Tibial nerve (tissue), 4 donors: ENCODE measurements around the gene LBHD2. TPM values are rescaled to one million over a fixed set of nuclear protein-coding genes. Genes with fewer than 3 reads are reported as not detected.

Source experiments
- DNase-seq, 2 donors: peaks; one replicate each; pipeline ENCODE4 v3.0.0-alpha.2; 2019; ENCODE audit warnings: low spot score in 2 of 2
- H3K27ac ChIP-seq, 4 donors: fragments of 200-600 bp; sonication (generic) in 3 of 4; one replicate each; pipeline ENCODE4 v1.5.1; 2017 to 2019; ENCODE audit warnings: mild to moderate bottlenecking in 1 of 4
- H3K27me3 ChIP-seq, 2 donors: fragments of 200-600 bp; sonication (generic) in 1 of 2; one replicate each; pipeline versions ENCODE4 v1.5.1 to v1.6.0; 2017 to 2019
- H3K36me3 ChIP-seq, 3 donors: fragments of 200-600 bp; sonication (generic); one replicate each; pipeline ENCODE4 v1.5.1; 2018 to 2019
- H3K4me1 ChIP-seq, 4 donors: fragments of 200-600 bp; sonication (generic) in 3 of 4; one replicate each; pipeline ENCODE4 v1.5.1; 2017 to 2019
- H3K4me3 ChIP-seq, 4 donors: fragments of 200-600 bp; sonication (generic) in 3 of 4; one replicate each; pipeline ENCODE4 v1.5.1; 2017 to 2019; ENCODE audit warnings: mild to moderate bottlenecking in 1 of 4, moderate library complexity in 1 of 4
- H3K9me3 ChIP-seq, 4 donors: fragments of 200-600 bp; sonication (generic) in 3 of 4; one replicate each; pipeline ENCODE4 v1.5.1; 2017 to 2019
- CTCF ChIP-seq, 5 experiments: fragments of 200-600 bp in 3 of 5; fragments of 450-650 bp in 2 of 5; sonication (generic) in 3 of 5; IDR thresholded peaks; one replicate each; pipeline ENCODE4 v1.5.1; 2016 to 2019; ENCODE audit warnings: antibody characterized with exemption in 5 of 5, mild to moderate bottlenecking in 3 of 5, moderate library complexity in 2 of 5
- EP300 ChIP-seq, 2 donors: sonication (generic); formaldehyde crosslinking; IDR thresholded peaks; one replicate each; pipeline ENCODE4 v1.6.1; 2017; ENCODE audit warnings: antibody characterized with exemption in 2 of 2, mild to moderate bottlenecking in 1 of 2
- POLR2A ChIP-seq, 2 donors: fragments of 450-650 bp; IDR thresholded peaks; one replicate each; pipeline ENCODE4 v1.6.1; 2017; ENCODE audit warnings: antibody characterized with exemption in 2 of 2, mild to moderate bottlenecking in 2 of 2, moderate library complexity in 2 of 2
- WGBS, 2 donors: methylation state at CpG; one replicate each; pipeline ENCODE4 v1.1.5; 2018; 5-methylcytosine and 5-hydroxymethylcytosine counted together
- total RNA-seq, 4 donors: library from RNA; depleted of rRNA; stranded (reverse); fragments of >200 nt; gene quantifications; one replicate each; pipeline ENCODE4 v1.1.0, GENCODE V29; 2016

Gene LBHD2
- total RNA-seq, 4 donors from 2014 or later, result not detected

- no peak for DNase-seq
- Histone ChIP-seq H3K27ac (peak overlapping the region in 3 of 4 donors; percentile 42 to 77 (median 75)), H3K4me1 (peaks cover 0 to 47% (median 6%) of the 10 kb centered on the region in 4 donors), H3K9me3 (no peaks in the 10 kb centered on the region), H3K27me3 (no peaks in the 10 kb centered on the region), H3K36me3 (no peaks in the 10 kb centered on the region), H3K4me3 (no peak overlapping the region)
- TF ChIP-seq EP300 (IDR thresholded peaks at IDR 0.05) (no peak), CTCF (IDR thresholded peaks at IDR 0.05) (no peak), POLR2A (IDR thresholded peaks at IDR 0.05) (no peak)
- WGBS, 2 donors, result 66 to 71% methylated on average over 21 to 22 of the region's 22 CpGs
Measured at GRCh38 chr14:103068351-103069073, 15.5 kb upstream of the LBHD2 start.

GRCh38 chr14:103070263-103070885, 13.6 kb upstream of the LBHD2 start:
- no peaks in the 10 kb centered on the region for H3K36me3 ChIP-seq
- H3K27ac ChIP-seq, result no peak overlapping the region
- H3K9me3 ChIP-seq, result no peaks in the 10 kb centered on the region
- WGBS, 2 donors, result 78 to 83% methylated on average over 5 to 7 of the region's 8 CpGs
- DNase-seq, result no peak
- H3K4me3 ChIP-seq, result no peak overlapping the region
- TF ChIP-seq POLR2A (IDR thresholded peaks at IDR 0.05), result no peak
- no peak for TF ChIP-seq EP300 (IDR thresholded peaks at IDR 0.05)
- TF ChIP-seq CTCF (IDR thresholded peaks at IDR 0.05), result no peak
- peaks cover 0 to 66% (median 15%) of the 10 kb centered on the region in 4 donors for H3K4me1 ChIP-seq
- no peaks in the 10 kb centered on the region for H3K27me3 ChIP-seq

- no peaks in the 10 kb centered on the region for H3K36me3 ChIP-seq
- H3K9me3 ChIP-seq, result no peaks in the 10 kb centered on the region
- no peak overlapping the region for H3K4me3 ChIP-seq
- H3K27ac ChIP-seq, result peak overlapping the region in 1 of 4 donors; percentile 54
- peaks cover 0 to 71% (median 22%) of the 10 kb centered on the region in 4 donors for H3K4me1 ChIP-seq
- no peak for DNase-seq
- TF ChIP-seq EP300 (IDR thresholded peaks at IDR 0.05) (no peak), POLR2A (IDR thresholded peaks at IDR 0.05) (no peak), CTCF (IDR thresholded peaks at IDR 0.05) (no peak)
- 73 to 74% methylated on average over 13 to 14 of the region's 21 CpGs for WGBS, 2 donors
- no peaks in the 10 kb centered on the region for H3K27me3 ChIP-seq
Measured at GRCh38 chr14:103070971-103071542, 13.0 kb upstream of the LBHD2 start.

- Histone ChIP-seq H3K4me1 (peaks cover 0 to 68% (median 23%) of the 10 kb centered on the region in 4 donors), H3K9me3 (no peaks in the 10 kb centered on the region), H3K36me3 (no peaks in the 10 kb centered on the region), H3K27me3 (no peaks in the 10 kb centered on the region), H3K4me3 (no peak overlapping the region), H3K27ac (peak overlapping the region in 1 of 4 donors; percentile 54)
- no peak for DNase-seq
- 63 to 73% methylated on average over 25 to 30 of the region's 32 CpGs for WGBS, 2 donors
- TF ChIP-seq POLR2A (IDR thresholded peaks at IDR 0.05) (no peak), EP300 (IDR thresholded peaks at IDR 0.05) (no peak), CTCF (IDR thresholded peaks at IDR 0.05) (no peak)
Measured at GRCh38 chr14:103071544-103072251, 12.3 kb upstream of the LBHD2 start.
